CD14-positive monocyte (primary cell): Measurements from ENCODE around the gene FBXL16. TPM values are rescaled to one million over a fixed set of nuclear protein-coding genes. Genes with fewer than 3 reads are reported as not detected.

Experiments used
- DNase-seq, 3 donors: peaks; one replicate each; pipeline ENCODE4 v3.0.0-alpha.2; 2011 to 2022
- H2AFZ ChIP-seq: 2 replicates; pipeline ENCODE4 v1.6.0; 2012; ENCODE audit warnings: mild to moderate bottlenecking, low read depth, low read length, inconsistent platforms; ENCODE audit not compliant: insufficient read depth, poor library complexity, severe bottlenecking
- H3K27ac ChIP-seq, 2 donors: 1 replicate in 1 of 2; 2 replicates in 1 of 2; pipeline ENCODE4 v1.5.1; 2012 to 2013; ENCODE audit warnings: low read length in 2 of 2, control low read depth in 1 of 2, inconsistent platforms in 1 of 2, low read depth in 1 of 2, mild to moderate bottlenecking in 1 of 2
- H3K27me3 ChIP-seq, 2 donors: one replicate each; pipeline versions ENCODE4 v1.6.0 to v1.6.1; 2011 to 2013; ENCODE audit warnings: low read length in 2 of 2; ENCODE audit not compliant: control insufficient read depth in 2 of 2, insufficient read depth in 2 of 2
- H3K36me3 ChIP-seq, 2 donors: replicated peaks in 1 of 2; 1 replicate in 1 of 2; 2 replicates in 1 of 2; pipeline versions ENCODE4 v1.5.1 to v1.6.1; 2012 to 2013; ENCODE audit warnings: low read length in 2 of 2, control low read depth in 1 of 2, inconsistent platforms in 1 of 2, mild to moderate bottlenecking in 1 of 2; ENCODE audit not compliant: insufficient read depth in 2 of 2, control insufficient read depth in 1 of 2
- H3K4me1 ChIP-seq, 2 donors: 1 replicate in 1 of 2; 2 replicates in 1 of 2; pipeline versions ENCODE4 v1.5.1 to v1.6.1; 2012 to 2013; ENCODE audit warnings: low read length in 2 of 2, control low read depth in 1 of 2, inconsistent platforms in 1 of 2, mild to moderate bottlenecking in 1 of 2, moderate library complexity in 1 of 2; ENCODE audit not compliant: insufficient read depth in 2 of 2, control insufficient read depth in 1 of 2
- H3K4me2 ChIP-seq: replicated peaks from 2 replicates; pipeline ENCODE3; 2012; ENCODE audit warnings: low read length, moderate library complexity, mild to moderate bottlenecking; ENCODE audit not compliant: poor library complexity, severe bottlenecking; ENCODE audit errors: extremely low read depth
- H3K4me3 ChIP-seq, 3 experiments: fragments of 200-600 bp in 1 of 3; sonication (generic) in 1 of 3; replicated peaks in 1 of 3; 1 replicate in 2 of 3; 2 replicates in 1 of 3; pipeline ENCODE4 v1.5.1; 2011 to 2013; ENCODE audit warnings: low read length in 3 of 3, mild to moderate bottlenecking in 3 of 3, control low read depth in 2 of 3, low read depth in 2 of 3, inconsistent platforms in 1 of 3, moderate library complexity in 1 of 3
- H3K79me2 ChIP-seq: 2 replicates; pipeline ENCODE4 v1.6.0; 2012; ENCODE audit warnings: mild to moderate bottlenecking, control low read depth, inconsistent platforms, low read length, moderate library complexity; ENCODE audit not compliant: insufficient read depth
- H3K9ac ChIP-seq: 2 replicates; pipeline ENCODE4 v1.6.0; 2017; ENCODE audit warnings: low read length, mild to moderate bottlenecking; ENCODE audit not compliant: insufficient read depth, poor library complexity, severe bottlenecking
- H3K9me3 ChIP-seq, 2 donors: replicated peaks in 1 of 2; 1 replicate in 1 of 2; 2 replicates in 1 of 2; pipeline versions ENCODE4 v1.5.1 to v1.6.1; 2012 to 2013; ENCODE audit warnings: low read length in 2 of 2, control low read depth in 1 of 2; ENCODE audit not compliant: control insufficient read depth in 1 of 2, insufficient read depth in 1 of 2
- H4K20me1 ChIP-seq: 2 replicates; pipeline ENCODE4 v1.6.0; 2012; ENCODE audit warnings: mild to moderate bottlenecking, low read length, control low read depth, moderate library complexity; ENCODE audit not compliant: insufficient read depth
- H3K27ac Mint-ChIP-seq, 7 donors: one replicate each; pipeline ENCODE4 v1.8.0; 2020; ENCODE audit warnings: mild to moderate bottlenecking in 7 of 7, mixed read lengths in 7 of 7, moderate library complexity in 6 of 7, inconsistent platforms in 2 of 7
- H3K27me3 Mint-ChIP-seq, 3 donors: one replicate each; pipeline ENCODE4 v1.8.0; 2021 to 2022; ENCODE audit warnings: low read depth in 3 of 3, mild to moderate bottlenecking in 3 of 3, mixed read lengths in 3 of 3, moderate library complexity in 3 of 3, inconsistent platforms in 1 of 3
- H3K36me3 Mint-ChIP-seq, 2 donors: one replicate each; pipeline ENCODE4 v1.8.0; 2020; ENCODE audit warnings: mixed read lengths in 2 of 2, inconsistent platforms in 1 of 2, mild to moderate bottlenecking in 1 of 2
- H3K4me1 Mint-ChIP-seq: one replicate; pipeline ENCODE4 v1.8.0; 2020; ENCODE audit warnings: mild to moderate bottlenecking, mixed read lengths
- H3K4me3 Mint-ChIP-seq, 2 donors: one replicate each; pipeline ENCODE4 v1.8.0; 2020; ENCODE audit warnings: mild to moderate bottlenecking in 2 of 2, mixed read lengths in 2 of 2, moderate library complexity in 1 of 2
- H3K9me3 Mint-ChIP-seq, 7 donors: one replicate each; pipeline ENCODE4 v1.8.0; 2020 to 2022; ENCODE audit warnings: mixed read lengths in 7 of 7, mild to moderate bottlenecking in 6 of 7, moderate library complexity in 6 of 7, inconsistent platforms in 2 of 7
- WGBS: methylation state at CpG from one replicate; pipeline ENCODE4 v1.1.5; 2013; ENCODE audit warnings: missing lambda C conversion rate; ENCODE audit not compliant: insufficient coverage; 5-methylcytosine and 5-hydroxymethylcytosine counted together
- intact Hi-C, 2 donors: fragments of 100-400 bp; cut with micrococcal nuclease; formaldehyde crosslinking; loops; one replicate each; pipeline versions ENCODE4 v1.15.0 to v1.15.1; 2023
- polyA plus RNA-seq, 3 donors: library from polyadenylated mRNA; depleted of rRNA in 1 of 3; unstranded in 2 of 3; stranded (reverse) in 1 of 3; fragments of 300-500 nt in 2 of 3; fragments of >200 nt in 1 of 3; fragmentation: Illumina TruSeq in 2 of 3; gene quantifications; 1 replicate in 2 of 3; 2 replicates in 1 of 3; pipeline ENCODE4 v1.2.3, GENCODE V29; 2012 to 2021
- TF ChIP-seq, protein P1 (sequence below): fragments of 200-600 bp; IDR thresholded peaks from one replicate; pipeline ENCODE4 v1.8.0; 2022; ENCODE audit warnings: antibody characterized with exemption, mild to moderate bottlenecking

Gene FBXL16
- polyA plus RNA-seq, 3 donors = 0.28 to 1.0 (median 0.49) TPM

DNA sequence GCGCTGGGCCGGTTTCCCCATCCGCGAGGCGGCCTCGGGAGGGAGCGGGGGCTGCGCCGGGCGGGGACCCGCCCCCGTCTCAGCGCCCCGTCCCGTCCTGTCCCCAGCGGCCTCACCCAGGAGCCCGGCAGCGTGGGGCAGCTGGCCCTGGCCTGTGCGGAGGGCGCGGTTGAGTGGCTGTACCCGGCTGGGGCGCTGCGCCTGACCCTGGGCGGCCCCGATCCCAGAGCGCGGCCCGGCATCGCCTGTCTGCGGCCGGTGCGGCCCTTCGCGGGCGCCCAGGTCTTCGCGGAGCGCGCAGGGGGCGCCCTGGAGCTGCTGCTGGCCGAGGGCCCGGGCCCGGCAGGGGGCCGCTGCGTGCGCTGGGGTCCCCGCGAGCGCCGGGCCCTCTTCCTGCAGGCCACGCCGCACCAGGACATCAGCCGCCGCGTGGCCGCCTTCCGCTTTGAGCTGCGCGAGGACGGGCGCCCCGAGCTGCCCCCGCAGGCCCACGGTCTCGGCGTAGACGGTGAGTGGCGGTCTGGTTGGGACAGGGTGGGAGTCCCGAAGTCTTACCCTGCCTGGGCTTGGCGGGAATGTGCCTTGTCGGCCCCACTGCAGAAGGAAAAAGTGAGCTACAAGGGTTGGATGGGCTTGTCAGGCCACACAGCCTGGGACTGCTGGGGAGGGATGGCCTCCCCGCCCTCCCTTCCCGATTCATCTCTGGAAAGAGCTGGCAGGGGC, 10.0 kb upstream of the FBXL16 start:
- H3K27ac ChIP-seq = no peak overlapping the region
- TF ChIP-seq, protein P1, sequence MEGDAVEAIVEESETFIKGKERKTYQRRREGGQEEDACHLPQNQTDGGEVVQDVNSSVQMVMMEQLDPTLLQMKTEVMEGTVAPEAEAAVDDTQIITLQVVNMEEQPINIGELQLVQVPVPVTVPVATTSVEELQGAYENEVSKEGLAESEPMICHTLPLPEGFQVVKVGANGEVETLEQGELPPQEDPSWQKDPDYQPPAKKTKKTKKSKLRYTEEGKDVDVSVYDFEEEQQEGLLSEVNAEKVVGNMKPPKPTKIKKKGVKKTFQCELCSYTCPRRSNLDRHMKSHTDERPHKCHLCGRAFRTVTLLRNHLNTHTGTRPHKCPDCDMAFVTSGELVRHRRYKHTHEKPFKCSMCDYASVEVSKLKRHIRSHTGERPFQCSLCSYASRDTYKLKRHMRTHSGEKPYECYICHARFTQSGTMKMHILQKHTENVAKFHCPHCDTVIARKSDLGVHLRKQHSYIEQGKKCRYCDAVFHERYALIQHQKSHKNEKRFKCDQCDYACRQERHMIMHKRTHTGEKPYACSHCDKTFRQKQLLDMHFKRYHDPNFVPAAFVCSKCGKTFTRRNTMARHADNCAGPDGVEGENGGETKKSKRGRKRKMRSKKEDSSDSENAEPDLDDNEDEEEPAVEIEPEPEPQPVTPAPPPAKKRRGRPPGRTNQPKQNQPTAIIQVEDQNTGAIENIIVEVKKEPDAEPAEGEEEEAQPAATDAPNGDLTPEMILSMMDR = no peak
- no peaks in the 10 kb centered on the region for H3K36me3 ChIP-seq
- H3K4me3 ChIP-seq = peak overlapping the region in 1 of 3 experiments; percentile 71
- peaks cover 47 to 77% (median 58%) of the 10 kb centered on the region in 3 donors for H3K27me3 Mint-ChIP-seq
- H3K4me1 ChIP-seq = peaks cover 22 to 32% of the 10 kb centered on the region in 2 donors
- H3K36me3 Mint-ChIP-seq = peaks cover 0 to 3% of the 10 kb centered on the region in 2 donors
- no peaks in the 10 kb centered on the region for H4K20me1 ChIP-seq
- H3K9me3 Mint-ChIP-seq = peaks cover 0 to 7% (median 0%) of the 10 kb centered on the region in 7 donors
- H3K4me3 Mint-ChIP-seq = peak overlapping the region; percentile 64 to 83
- H2AFZ ChIP-seq = peak overlapping the region; percentile 74
- peak overlapping the region; percentile 84 for H3K4me2 ChIP-seq
- H3K9me3 ChIP-seq = peaks cover 4 to 9% of the 10 kb centered on the region in 2 donors
- peak overlapping the region; percentile 4 for H3K9ac ChIP-seq
- WGBS = 1% methylated on average over 73 of the region's 74 CpGs
- H3K4me1 Mint-ChIP-seq = peaks cover 16% of the 10 kb centered on the region
- no peak for DNase-seq
- intact Hi-C loops = no loop called here
- H3K27me3 ChIP-seq = peaks cover 11 to 72% of the 10 kb centered on the region in 2 donors
- no peaks in the 10 kb centered on the region for H3K79me2 ChIP-seq
- H3K27ac Mint-ChIP-seq = no peak overlapping the region

DNA sequence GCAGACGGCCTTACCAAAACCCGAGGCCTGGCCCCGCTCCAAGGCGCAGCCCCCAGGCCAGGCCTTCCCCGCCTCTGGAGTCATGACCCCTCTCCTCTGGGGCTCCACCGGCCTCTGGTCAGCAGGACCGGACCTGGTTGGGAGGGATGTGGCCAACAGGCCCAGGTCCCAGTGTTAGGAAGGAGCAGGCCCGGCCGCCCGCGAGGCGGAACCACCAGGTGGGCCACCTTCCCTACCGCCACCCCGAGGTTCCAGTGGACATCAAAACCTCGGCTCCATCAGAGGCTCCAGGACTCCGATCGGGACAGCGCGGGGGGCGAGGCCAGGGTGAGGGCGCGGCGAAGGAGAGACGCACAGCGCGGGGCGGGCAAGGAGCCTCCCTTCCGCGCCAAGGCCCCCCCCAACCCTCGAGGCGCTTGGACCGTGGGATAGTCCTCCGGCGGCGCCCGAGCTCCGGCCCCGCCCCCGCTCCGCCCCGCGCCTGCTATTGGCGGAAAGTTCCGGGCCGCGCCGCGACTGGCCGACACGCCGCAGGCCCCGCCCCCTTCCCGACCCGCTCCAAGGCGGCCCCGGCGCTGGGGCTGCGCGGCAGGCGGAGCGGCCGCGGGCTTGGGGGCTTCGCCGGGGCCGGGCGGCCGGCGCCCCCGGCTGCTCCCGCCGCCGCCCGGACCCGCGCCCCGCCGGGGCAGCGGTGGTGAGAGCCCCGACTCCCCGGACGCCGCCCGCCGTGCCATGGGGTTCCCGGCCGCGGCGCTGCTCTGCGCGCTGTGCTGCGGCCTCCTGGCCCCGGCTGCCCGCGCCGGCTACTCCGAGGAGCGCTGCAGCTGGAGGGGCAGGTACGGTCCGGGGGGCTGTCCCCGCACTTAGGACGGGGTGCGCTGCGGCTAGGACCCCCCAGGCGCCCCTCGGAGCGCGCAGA, 9.2 kb upstream of the FBXL16 start, which contains the start of gene METRN:
TSS of gene METRN (plus strand) at position 561 of the 919 bp plus-strand sequence. CDS start at position 733, 172 bp downstream.
- Mint-ChIP-seq H3K9me3 (peaks cover 0 to 7% (median 0%) of the 10 kb centered on the region in 7 donors), H3K4me1 (peaks cover 9% of the 10 kb centered on the region), H3K4me3 (peak within 1 kb of the TSS; percentile 64 to 83), H3K36me3 (peaks cover 0 to 3% of the 10 kb centered on the region in 2 donors), H3K27ac (no peak within 1 kb of the TSS), H3K27me3 (peaks cover 45 to 75% (median 59%) of the 10 kb centered on the region in 3 donors)
- Histone ChIP-seq H3K4me1 (peaks cover 14 to 24% of the 10 kb centered on the region in 2 donors), H3K27me3 (peaks cover 11 to 72% of the 10 kb centered on the region in 2 donors), H3K36me3 (no peaks in the 10 kb centered on the region), H2AFZ (peak within 1 kb of the TSS; percentile 74), H3K9ac (peak within 1 kb of the TSS; percentile 4), H3K27ac (no peak within 1 kb of the TSS), H3K79me2 (no peaks in the 10 kb centered on the region), H3K4me2 (peak within 1 kb of the TSS; percentile 84), H4K20me1 (no peaks in the 10 kb centered on the region), H3K4me3 (peak within 1 kb of the TSS in 1 of 3 experiments; percentile 71), H3K9me3 (peaks cover 4 to 9% of the 10 kb centered on the region in 2 donors)
- TF ChIP-seq, protein P1 = no peak
- WGBS = 4% methylated on average over 106 of the region's 108 CpGs
- intact Hi-C loops = no loop called here
- DNase-seq = peak; percentile 76 to 83 (median 80)
